Ureter (tissue), 1 donor: Measurements from ENCODE around the gene EDDM13. TPM values are rescaled to one million over a fixed set of nuclear protein-coding genes. Genes with fewer than 3 reads are reported as not detected.
"Not testable (repeated sequence)": the region's sequence is repeated elsewhere in the genome, so short reads cannot be mapped to it uniquely, and the experiment has no call there.

Experiments used
- DNase-seq: peaks from one replicate; pipeline ENCODE4 v3.0.0-alpha.2; 2020; ENCODE audit warnings: low spot score
- total RNA-seq: library from RNA; stranded (reverse); gene quantifications from one replicate; pipeline ENCODE4 v1.2.4, GENCODE V29; 2023
- donor health status: DM: yes; HTN: yes; CAD: no.

EDDM13 gene
- total RNA-seq, 1 donor from 2014 or later, result not detected

DNA sequence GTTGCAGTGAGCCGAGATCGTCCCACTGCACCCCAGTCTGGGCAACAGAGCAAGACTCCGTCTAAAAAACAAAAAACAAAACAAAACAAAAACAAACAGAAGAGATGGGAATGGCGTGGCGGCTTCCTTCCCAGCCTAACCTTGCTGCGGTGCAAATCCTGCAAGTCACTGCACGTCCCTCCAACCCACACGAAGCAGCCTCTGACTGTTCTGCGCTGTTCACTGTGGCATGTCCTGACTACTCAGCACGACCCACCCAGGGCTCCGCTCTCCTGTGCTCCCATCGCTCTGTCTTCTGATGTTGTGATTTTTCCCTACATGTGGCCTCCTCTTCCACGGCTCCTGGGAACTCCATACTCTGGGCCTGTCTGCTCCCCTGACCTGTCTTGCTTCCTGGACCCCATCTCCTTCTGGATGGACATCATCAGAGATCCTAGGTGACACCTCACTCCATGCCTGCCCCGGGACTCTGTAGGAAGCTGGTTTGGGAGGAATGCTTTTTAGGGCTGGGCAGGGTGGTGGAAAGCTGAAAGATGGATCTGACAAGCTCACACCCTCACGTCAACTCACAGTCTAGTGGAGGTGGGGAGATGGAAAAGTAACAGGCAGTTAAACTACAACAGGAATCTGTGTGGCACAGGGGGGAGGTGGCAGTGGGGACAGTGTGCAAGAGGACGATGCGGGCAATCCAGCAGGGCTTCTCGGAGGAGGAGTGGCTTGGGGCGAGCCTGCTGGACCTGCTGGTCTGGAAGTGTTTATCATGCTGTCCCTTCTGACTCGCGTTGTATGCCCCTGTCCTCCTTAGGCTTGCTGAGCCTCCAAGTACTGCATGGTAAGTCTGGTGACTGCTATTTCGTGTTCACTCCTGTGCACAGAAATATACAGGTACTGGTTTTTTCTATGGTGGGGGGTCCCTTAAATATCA is 23.2 kb downstream of the EDDM13 start:
- peak; percentile 55 for DNase-seq

DNA sequence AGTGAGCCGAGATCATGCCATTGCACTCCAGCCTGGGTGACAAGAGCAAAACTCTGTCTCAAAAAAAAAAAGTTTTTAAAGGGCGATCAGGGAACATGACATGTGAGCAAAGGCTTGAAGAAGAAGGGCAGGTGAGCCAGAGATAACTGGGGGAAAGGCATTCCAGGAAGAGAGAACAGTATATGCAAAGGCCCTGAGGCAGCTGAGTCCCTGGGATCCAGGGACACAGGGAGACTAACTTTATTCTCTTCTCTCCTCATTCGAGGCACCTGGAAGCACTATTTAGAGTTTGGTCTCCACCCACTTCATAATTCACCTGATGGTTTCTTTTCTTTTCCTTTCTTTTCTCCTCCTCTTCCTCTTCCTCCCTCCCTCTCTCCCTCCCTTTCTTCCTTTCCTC is 24.5 kb downstream of the EDDM13 start:
- DNase-seq, result no peak

DNA sequence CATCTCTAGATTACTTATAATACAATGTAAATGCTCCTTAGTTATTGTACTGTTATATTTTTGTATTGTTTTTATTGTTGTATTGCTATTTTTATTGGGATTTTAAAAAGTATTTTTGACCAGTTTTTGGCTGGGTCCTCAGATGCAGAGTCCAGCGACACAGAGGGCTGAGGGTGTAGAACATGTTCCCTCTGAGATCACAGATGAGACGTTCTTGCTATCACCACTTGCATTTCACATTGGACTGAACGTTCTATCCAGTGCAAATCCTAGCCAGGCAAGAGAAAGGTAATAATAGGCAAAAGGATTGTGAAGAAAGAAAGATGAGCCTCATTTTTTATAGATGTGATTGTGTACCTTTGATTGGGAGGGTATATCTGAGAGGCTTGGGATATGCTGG is 27.1 kb downstream of the EDDM13 start:
- no peak for DNase-seq

DNA sequence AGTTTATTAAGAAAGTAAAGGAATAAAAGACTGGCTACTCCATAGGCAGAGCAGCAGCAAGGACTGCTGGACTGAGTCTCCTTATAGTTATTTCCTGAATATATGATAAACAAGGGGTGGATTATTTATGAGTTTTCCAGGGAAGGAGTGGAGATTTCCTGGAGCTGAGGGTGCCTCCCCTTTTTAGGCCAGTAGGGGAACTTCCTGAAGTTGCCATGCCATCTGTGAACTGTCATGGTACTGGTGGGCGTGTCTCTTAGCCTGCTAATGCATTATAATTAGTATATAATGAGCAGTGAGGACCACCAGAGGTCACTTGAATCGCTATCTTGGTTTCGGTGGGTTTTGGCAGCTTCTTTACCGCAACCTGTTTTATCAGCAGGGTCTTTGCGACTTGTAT is 28.6 kb downstream of the EDDM13 start:
- DNase-seq, result no peak

DNA sequence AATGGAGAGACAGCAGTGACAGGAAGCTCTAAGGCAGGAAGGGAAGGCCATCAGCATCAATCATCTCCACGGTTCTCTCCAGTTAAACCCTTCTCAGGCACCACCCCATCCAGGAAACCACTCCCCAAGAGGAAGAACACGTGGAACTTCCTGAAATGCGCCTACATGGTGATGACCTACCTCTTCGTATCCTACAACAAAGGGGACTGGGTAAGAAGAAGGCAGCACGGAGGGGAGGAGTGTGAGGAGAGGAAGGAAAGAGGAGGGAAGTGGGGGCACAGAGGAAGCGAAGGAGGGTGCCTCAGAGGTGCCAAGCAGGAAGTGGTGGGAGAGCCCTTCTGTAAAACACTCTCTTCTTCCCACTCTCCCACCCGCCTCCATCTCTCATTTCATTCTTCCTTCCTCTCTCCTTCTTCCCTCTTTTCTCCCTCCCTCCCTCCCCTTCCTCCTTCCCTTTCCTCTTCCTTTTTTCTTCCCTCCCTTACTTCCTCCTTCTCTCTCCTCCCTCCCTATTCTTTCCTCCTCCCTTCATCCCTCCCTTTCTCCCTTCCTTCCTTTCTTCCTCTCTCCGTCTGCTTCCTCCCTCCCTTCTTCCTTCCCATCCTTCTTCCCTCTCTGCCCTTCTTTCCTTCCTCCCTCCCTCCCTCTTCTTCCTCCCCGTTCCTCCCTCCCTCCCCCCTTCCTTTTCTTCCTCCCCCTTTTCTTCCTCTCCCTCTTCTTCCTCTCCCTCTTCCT is 29.5 kb downstream of the EDDM13 start:
- no peak for DNase-seq

DNA sequence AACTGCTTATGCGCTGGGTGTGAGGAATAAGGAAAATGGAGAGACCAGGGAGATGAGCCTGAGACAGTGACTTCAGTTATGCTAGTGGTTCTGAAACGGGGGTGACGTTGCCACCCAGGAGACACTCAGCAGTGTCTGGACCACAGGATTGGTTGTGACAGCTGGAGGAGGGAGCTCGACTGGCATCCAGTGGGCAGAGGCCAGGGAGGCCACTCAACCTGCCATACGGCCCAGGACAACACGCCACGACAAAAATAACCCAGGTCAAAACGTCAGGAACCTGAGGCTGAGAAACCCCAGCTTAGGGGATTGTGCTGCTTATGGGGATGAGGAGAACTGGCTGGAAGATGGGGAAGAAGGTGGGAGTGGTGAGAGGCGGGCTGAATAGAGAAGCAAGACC is 31.7 kb downstream of the EDDM13 start:
- DNase-seq, result no peak

DNA sequence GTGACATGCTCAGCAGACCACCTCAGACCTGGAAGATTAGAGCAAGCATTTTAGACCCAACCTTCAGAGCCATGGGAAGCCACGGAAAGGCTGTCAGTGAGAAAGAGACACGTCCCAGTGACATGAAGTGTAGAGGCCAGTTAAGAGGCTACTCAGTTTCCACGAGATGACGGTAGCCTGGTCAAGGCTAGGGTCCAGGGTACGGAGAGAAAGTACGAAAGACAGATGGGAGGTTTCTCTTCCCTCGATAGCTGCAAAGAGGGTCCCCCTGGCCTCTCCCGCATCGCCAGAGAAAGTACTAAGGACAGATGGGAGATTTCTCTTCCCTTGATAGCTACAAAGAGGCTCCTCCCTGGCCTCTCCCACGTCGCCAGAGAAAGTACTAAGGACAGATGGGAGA is 33.5 kb downstream of the EDDM13 start:
- DNase-seq, result no peak

DNA sequence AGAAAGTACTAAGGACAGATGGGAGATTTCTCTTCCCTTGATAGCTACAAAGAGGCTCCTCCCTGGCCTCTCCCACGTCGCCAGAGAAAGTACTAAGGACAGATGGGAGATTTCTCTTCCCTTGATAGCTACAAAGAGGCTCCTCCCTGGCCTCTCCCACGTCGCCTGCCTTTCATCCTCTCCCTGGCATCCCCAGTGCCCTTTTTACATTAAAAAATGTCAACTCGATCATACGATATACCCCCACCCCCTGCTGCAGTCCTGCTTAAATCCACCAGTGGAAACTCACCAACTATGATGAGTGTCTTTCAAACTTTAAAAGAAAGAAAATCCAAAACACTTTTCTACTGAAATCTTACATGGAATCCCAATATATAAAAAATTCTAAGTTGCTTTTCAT is 34.5 kb downstream of the EDDM13 start:
- DNase-seq, result not testable (repeated sequence)

DNA sequence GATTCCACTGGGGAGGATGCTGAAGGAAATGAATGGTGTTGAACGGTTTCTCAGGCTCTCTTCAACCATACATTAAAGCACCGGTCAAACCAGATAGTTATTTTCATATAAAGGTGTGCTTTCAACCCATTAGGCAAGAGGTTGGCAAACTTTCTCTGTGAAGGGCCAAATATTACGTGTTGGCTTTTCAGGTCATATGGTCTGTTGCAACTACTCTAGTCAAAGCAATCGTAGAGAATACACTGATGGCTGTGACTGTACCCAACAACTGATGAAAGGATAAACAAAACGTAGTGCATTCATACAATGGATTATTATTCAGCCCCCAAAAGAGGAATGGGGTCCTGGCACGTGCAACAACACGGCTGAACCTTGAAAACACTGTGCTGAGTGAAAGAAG is 36.2 kb downstream of the EDDM13 start:
- DNase-seq, result no peak

DNA sequence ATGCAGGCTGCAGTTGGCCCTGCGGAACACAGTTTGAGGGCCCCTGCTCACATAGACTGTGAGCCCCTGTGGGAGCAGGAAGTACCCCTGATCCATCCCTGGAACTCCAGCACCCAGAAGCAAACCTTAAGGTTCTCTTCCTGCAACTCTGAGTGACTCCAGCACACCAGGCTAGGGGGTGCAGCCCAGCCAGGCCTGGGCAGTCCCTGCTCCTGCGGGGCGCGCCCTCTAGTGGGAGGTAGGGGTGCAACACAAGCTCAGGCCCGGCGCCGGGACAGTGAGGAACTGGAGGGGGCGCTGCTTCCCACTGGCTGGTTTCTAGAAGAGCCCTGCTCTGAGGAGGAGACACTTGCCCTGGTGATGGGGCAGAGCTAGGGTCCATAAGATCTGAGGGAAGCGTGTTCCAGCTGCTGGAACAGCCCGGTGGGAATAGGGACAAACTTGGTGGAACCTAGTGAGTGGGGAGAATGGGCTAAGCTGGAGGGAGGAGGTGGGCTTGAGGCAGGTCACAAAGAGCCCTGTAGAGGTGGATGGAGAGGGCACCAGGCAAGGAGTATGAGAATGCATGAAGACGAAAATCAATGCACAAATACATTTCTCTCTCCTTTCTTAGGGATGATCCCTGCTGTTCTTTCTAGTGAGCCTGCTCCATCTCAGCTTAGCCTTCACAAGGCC is 37.1 kb downstream of the EDDM13 start:
- DNase-seq, result no peak

DNA sequence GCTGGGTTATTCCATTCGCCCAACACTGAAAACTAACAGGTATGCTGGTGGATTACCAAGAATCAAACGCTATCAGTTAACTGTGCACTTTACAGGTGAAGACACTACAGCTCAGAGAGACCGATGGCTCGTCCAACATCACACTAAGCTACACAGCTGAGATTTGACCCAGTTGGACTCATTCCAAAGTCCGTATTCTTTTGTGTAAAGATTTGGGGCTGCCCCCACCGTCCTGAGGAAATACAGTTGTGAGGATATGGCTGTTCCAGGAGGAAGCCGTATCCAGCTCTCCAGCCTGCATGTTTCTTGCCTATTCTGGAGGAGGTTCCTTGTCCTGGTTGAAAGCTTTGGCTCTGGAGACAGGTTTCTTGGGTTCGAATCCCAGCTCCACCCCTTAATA is 37.9 kb downstream of the EDDM13 start:
- no peak for DNase-seq

DNA sequence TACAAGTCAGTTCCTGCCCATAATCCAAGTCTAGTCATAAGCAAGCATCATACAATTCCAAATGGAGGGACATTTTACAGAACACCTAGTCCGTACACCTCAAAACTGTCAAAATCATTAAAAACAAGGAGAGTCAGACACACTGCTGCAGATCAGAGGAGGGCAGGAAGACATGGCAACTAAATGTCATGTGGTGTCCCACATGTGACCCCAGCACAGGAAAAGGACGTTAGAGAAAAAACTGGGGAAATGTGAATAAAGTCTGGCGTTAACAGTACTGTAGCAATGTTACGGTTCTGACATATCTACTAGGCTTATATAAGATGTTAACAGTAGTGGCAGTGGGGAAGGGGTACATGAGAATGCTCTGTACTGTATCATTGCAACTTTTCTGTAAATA is 39.8 kb downstream of the EDDM13 start:
- no peak for DNase-seq

DNA sequence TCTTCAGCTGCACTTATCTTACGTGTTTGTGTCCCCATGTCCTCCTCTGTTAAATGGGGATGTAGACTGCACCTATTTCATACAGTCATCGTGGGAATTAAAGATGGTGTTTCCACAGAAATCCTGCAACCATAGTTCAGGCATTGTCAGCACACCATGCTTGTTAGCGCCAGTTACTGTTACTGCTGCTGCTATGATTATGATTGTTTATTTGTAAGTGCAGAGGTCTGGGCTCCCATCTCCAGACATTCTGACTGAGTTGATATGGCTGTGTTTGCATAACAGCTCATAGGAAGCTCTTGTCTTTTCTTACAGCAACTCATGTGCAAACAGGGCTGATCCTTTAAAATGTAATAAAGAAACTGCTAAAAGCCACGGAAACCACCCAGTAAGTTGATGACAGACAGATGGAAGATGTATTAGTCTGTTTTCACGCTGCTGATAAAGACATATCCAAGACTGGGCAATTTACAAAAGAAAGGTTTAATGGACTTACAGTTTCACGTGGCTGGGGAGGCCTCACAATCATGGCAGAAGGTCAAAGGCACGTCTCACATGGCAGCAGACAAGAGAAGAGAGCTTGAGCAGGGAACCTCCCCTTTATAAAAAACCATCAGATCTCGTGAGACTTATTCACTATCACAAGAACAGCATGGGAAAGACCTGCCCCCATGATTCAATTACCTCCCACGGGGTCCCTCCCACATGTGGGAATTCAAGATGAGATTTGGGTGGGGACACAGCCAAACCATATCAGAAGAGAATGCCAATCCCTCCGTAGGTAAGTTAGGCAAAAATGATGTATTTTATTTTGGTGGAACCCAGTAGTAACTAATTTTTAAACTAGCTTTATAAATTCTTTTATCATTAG is 40.5 kb downstream of the EDDM13 start:
- no peak for DNase-seq

DNA sequence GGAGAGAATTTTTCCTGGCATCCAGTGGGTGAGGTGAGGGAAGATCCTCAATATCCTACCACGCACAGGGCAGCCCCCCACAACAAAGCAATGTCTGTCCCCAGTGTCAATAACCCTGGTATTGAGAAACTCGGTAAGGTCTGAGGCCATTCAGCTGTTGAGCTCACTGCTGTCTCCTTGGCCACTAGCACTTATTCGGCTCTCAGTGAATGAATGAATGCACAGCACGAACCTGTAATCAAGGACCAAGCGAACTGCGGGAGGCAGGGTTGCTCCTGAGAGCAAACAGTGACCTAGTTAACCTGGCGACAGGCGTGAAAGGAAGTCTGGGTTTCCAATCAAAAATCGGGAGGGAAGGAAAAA is 41.5 kb downstream of the EDDM13 start:
- no peak for DNase-seq

DNA sequence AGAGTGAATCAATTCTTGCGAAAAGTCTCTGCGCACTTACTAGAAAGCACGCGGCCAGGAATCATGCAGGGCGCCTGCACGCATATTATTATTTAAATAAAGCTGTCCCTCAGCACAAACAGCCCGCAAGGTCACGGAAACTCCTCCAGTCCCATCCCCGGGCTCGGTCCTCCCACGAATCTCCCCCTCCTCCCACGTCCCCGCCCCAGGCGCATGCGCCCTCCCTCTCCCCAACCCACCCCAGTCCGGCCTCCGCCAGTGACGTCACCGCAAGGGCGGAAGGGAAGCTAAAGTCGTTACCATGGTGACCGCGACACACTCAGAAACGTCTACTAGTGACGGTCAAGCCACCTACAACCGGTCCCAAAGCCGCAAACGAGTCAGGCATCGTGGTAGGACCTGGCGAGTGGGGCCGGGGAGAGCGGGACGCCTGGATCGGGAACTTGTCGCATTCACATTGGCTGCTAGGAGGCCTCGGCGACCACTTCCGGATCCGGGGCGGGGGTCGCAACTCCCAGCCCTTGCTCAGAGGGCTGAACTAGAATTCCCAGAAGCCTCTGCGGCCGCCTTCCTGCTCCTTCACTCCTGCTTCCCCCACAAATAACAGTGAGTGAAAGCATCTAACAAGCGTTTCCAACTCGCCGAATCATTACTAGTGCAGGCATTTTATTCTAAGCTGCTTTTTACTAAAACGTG is 42.0 kb downstream of the EDDM13 start, which contains the start of gene ZSCAN5A:
ZSCAN5A (minus strand) TSS at position 459 of the 696 bp plus-strand sequence. CDS start 89,793 bp downstream, outside the sequence.
- DNase-seq, result peak; percentile 98

DNA sequence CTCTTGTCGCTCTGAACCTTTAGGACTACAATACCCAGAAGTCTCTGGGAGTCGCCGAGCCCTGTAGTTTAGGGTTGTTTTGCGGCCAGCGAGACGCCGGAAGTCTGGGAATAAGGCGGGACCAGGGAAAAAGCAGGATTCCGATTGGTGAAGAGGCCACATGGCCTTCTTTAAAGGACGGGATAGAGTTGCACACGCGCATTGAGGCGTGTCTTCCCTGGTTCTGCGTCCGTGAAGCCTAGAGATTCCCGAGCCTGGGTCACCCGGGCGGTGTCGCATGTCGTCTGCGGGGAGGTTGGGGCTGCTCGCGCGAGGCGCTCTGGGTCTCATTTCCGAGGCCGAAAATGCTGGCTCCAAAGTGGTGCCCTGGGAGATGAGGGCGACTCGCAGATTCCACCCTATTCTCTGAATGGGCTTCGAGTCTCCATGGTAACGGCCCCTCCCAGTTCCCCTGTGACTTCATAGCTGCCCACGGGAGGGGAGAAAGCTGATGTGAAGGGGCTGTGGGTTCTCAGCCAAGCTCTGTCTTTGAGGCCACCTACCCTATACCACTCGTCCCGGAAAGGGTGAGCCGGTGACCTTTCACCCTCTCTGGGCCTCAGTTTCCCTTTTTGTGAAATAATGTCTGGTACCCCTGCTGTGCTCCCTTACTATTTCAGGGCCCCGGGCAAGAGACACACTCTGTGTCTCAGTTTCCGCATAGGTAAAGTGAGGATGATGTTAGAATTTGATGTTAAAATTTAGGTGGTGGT is 42.7 kb downstream of the EDDM13 start:
- DNase-seq, result peak; percentile 97

DNA sequence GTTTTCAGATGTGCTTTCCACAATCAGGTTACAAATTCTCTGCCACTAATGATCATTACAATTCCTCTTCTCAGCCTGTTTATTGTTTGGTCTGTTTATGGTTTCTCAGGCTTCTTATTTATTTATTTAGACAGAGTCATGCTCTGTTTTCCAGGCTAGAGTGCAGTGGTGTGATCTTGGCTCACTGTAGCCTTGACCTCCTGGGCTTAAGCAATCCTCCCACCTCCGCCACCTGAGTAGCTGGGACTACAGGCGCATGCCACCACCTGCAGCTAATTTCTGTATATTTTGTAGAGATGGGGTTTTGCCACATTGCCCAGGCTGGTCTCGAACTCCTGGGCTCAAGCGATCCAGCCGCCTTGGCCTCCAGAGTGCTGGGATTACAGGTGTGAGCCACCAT is 44.2 kb downstream of the EDDM13 start:
- no peak for DNase-seq

DNA sequence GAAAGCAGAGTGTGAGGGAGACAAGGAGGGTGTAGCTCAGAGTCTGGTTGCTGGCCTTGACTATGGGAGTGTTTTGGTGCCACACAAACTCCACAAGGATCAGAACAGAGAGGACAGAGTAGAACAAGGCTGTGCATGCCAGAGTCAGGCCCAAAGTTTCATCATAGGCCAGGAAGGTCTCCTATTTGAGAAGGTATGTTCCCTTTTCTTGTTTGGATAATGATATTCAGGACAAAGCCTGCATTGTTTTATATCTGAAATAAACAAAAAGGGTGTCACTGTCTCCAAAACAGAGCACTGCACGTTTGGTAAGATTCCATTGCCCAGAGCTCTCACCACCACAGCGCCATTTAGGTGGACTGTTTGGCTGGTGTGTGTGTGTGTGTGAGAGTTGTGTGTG is 45.2 kb downstream of the EDDM13 start:
- no peak for DNase-seq

DNA sequence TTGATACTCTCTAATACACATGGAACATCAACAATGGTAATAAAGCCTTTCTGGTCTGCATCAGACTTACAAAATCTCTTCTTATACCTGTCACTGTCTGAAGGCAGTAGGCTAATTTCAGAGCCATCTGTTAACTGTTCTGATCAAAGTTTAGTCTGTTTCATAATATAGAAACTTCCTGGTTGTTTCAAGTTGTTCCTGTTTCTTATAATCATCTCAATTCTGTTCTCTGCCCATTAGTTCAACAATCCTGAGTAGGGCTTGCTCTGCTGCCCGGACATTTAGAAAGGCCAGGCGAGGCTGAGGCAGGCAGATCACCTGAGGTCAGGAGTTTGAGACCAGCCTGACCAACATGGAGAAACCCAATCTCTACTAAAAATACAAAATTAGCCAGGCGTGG is 47.4 kb downstream of the EDDM13 start:
- no peak for DNase-seq
